Vagina (tissue), 2 donors: ENCODE results near the gene EEIG1.

Experiments
- CTCF ChIP-seq, 3 experiments: fragments of 450-650 bp in 2 of 3; fragments of 200-600 bp in 1 of 3; sonication (generic) in 1 of 3; IDR thresholded peaks; one replicate each; pipeline ENCODE4 v1.5.1; 2017 to 2019; ENCODE audit warnings: antibody characterized with exemption in 3 of 3, mild to moderate bottlenecking in 2 of 3, moderate library complexity in 2 of 3
- POLR2A ChIP-seq, 2 donors: fragments of 450-650 bp; IDR thresholded peaks; one replicate each; pipeline ENCODE4 v1.6.1; 2017; ENCODE audit warnings: antibody characterized with exemption in 2 of 2, mild to moderate bottlenecking in 2 of 2, moderate library complexity in 2 of 2
- POLR2AphosphoS5 ChIP-seq, 2 donors: sonication (generic); formaldehyde crosslinking; IDR thresholded peaks; one replicate each; pipeline ENCODE4 v1.9.0; 2017; ENCODE audit warnings: antibody characterized with exemption in 2 of 2, mild to moderate bottlenecking in 2 of 2, low read depth in 1 of 2; ENCODE audit not compliant: insufficient read depth in 1 of 2

GRCh38 chr9:127982912-127983311 lies 2.1 kb upstream of the EEIG1 start:
- TF ChIP-seq CTCF (IDR thresholded peaks at IDR 0.05), result no peak
- no peak for TF ChIP-seq POLR2AphosphoS5 (IDR thresholded peaks at IDR 0.05; ENCODE audit: insufficient read depth in 1 of 2, low read depth in 1 of 2)
- TF ChIP-seq POLR2A (IDR thresholded peaks at IDR 0.05), result no peak
